PC-3 (cell line): ENCODE measurements around the gene NKIRAS2. TPM values are rescaled to one million over a fixed set of nuclear protein-coding genes. Genes with fewer than 3 reads are reported as not detected.
A peak's percentile ranks its signal among the peaks of the same experiment; 100 is the strongest.

Experiments used
- ATAC-seq: fragments of 200-7000 bp; cut with Tn5 transposase; 2 replicates; pipeline ENCODE4 v1.9.1; 2020; ENCODE audit warnings: mild to moderate bottlenecking, moderate library complexity
- BruUV-seq: library from RNA; stranded (reverse); fragments of 400-500 nt; replicated peaks from 2 replicates; lab custom pipeline; 2021; lab: Mats Ljungman, UMichigan
- CTCF ChIA-PET: fragments of 300-600 bp; sonication (Branson Sonifier 250); formaldehyde crosslinking; loops from one replicate; lab custom pipeline; 2022; ENCODE audit warnings: antibody characterized with exemption; lab: Charles Lee
- POLR2A ChIA-PET: fragments of 300-600 bp; sonication (Branson Sonifier 250); formaldehyde crosslinking; loops from one replicate; lab custom pipeline; 2022; ENCODE audit warnings: antibody characterized with exemption; ENCODE audit not compliant: unreplicated experiment; lab: Charles Lee
- DNase-seq: peaks from one replicate; pipeline ENCODE4 v3.0.0-alpha.2; 2015
- H2AFZ ChIP-seq: fragments of 300-600 bp; sonication (generic); 2 replicates; pipeline ENCODE4 v1.6.0; 2016; ENCODE audit warnings: antibody characterized with exemption, low read length
- H3F3A ChIP-seq: fragments of 300-600 bp; sonication (generic); one replicate; pipeline ENCODE4 v1.6.0; 2017; ENCODE audit warnings: antibody characterized with exemption, low read length, control low read depth, mild to moderate bottlenecking; ENCODE audit not compliant: unreplicated experiment
- H3K27ac ChIP-seq: fragments of 300-600 bp; sonication (generic); 2 replicates; pipeline ENCODE4 v1.5.1; 2016; ENCODE audit warnings: mild to moderate bottlenecking, low read length
- H3K27me3 ChIP-seq: fragments of 300-600 bp; sonication (generic); 2 replicates; pipeline ENCODE4 v1.6.1; 2016; ENCODE audit warnings: low read length, mixed read lengths
- H3K36me3 ChIP-seq: fragments of 300-600 bp; sonication (generic); 2 replicates; pipeline ENCODE4 v1.6.1; 2016; ENCODE audit warnings: low read depth, mixed run types, low read length, mixed read lengths
- H3K4me1 ChIP-seq: fragments of 300-600 bp; sonication (generic); 2 replicates; pipeline ENCODE4 v1.5.1; 2016; ENCODE audit warnings: low read length; ENCODE audit not compliant: insufficient read depth
- H3K4me2 ChIP-seq: fragments of 300-600 bp; sonication (generic); 2 replicates; pipeline ENCODE4 v1.6.0; 2016; ENCODE audit warnings: low read length
- H3K4me3 ChIP-seq: fragments of 300-600 bp; sonication (generic); 2 replicates; pipeline ENCODE4 v1.5.1; 2016; ENCODE audit warnings: mild to moderate bottlenecking, low read length, mixed read lengths
- H3K79me2 ChIP-seq: fragments of 300-600 bp; sonication (generic); 2 replicates; pipeline ENCODE4 v1.6.1; 2017; ENCODE audit warnings: low read length, mixed read lengths
- H3K9ac ChIP-seq: fragments of 300-600 bp; sonication (generic); 2 replicates; pipeline ENCODE4 v1.6.0; 2016; ENCODE audit warnings: mild to moderate bottlenecking, low read length
- H3K9me2 ChIP-seq: fragments of 300-600 bp; sonication (generic); replicated peaks from 2 replicates; pipeline ENCODE4 v1.6.1; 2016; ENCODE audit warnings: mixed run types, low read length, mixed read lengths
- H3K9me3 ChIP-seq: fragments of 300-600 bp; sonication (generic); 2 replicates; pipeline ENCODE4 v1.6.1; 2016; ENCODE audit warnings: low read length, mixed read lengths
- H4K20me1 ChIP-seq: fragments of 300-600 bp; sonication (generic); 2 replicates; pipeline ENCODE4 v1.6.1; 2016; ENCODE audit warnings: low read length, mixed read lengths
- CTCF ChIP-seq: fragments of 300-600 bp; sonication (generic); conservative IDR thresholded peaks from 2 replicates; pipeline ENCODE4 v1.5.1; 2017; ENCODE audit warnings: antibody characterized with exemption, low read depth, mild to moderate bottlenecking, low read length
- EZH2 ChIP-seq: fragments of 300-600 bp; sonication (generic); IDR thresholded peaks from one replicate; pipeline ENCODE4 v1.6.1; 2017; ENCODE audit warnings: antibody characterized with exemption, mild to moderate bottlenecking, low read length; ENCODE audit not compliant: unreplicated experiment
- EZH2phosphoT487 ChIP-seq: fragments of 300-600 bp; sonication (generic); IDR thresholded peaks from 2 replicates; pipeline ENCODE4 v1.6.1; 2018; ENCODE audit warnings: mild to moderate bottlenecking, antibody characterized with exemption, low read length, borderline replicate concordance
- intact Hi-C: fragments of 100-400 bp; cut with micrococcal nuclease; formaldehyde crosslinking; loops from 2 replicates; pipeline ENCODE4 v1.9.0; 2023
- total RNA-seq: library from RNA; depleted of rRNA; stranded (reverse); fragments of >200 nt; gene quantifications from 2 replicates; pipeline ENCODE4 v1.2.3, GENCODE V29; 2014

Gene NKIRAS2
- total RNA-seq, 1 experiment from 2014 or later: 39.4 TPM

- no peak overlapping the region for H2AFZ ChIP-seq
- POLR2A ChIA-PET: interaction anchor here (0.6 kb wide), 2 partner anchors 90 to 451 kb away, joined by 4 read pairs; no protein-coding TSS in a partner anchor
- H3K9me2 ChIP-seq: no peaks in the 10 kb centered on the region
- peaks cover 33% of the 10 kb centered on the region for H3K4me1 ChIP-seq
- H3K4me2 ChIP-seq: peak overlapping the region; percentile 42
- H3K79me2 ChIP-seq: peaks cover 39% of the 10 kb centered on the region
- DNase-seq (no peak), ATAC-seq (no peak)
- no peaks in the 10 kb centered on the region for H3F3A ChIP-seq
- H3K4me3 ChIP-seq: no peak overlapping the region
- H3K9me3 ChIP-seq: no peaks in the 10 kb centered on the region
- CTCF ChIA-PET: no interaction called here
- TF ChIP-seq EZH2phosphoT487: no peak
- H3K27me3 ChIP-seq: no peaks in the 10 kb centered on the region
- H4K20me1 ChIP-seq: peaks cover 12% of the 10 kb centered on the region
- peaks cover 24% of the 10 kb centered on the region for H3K36me3 ChIP-seq
- no TSS peak for BruUV-seq
- H3K9ac ChIP-seq: no peak overlapping the region
- intact Hi-C loops: no loop called here
- H3K27ac ChIP-seq: peak overlapping the region; percentile 63
Observed at GRCh38 chr17:41973408-41973811, 46.5 kb upstream of the NKIRAS2 start.

- BruUV-seq: no TSS peak
- ChIA-PET POLR2A (no interaction called here), CTCF (no interaction called here)
- H3K9me2 ChIP-seq: no peaks in the 10 kb centered on the region
- H4K20me1 ChIP-seq: peaks cover 7% of the 10 kb centered on the region
- no peak for TF ChIP-seq EZH2phosphoT487
- no peak for TF ChIP-seq EZH2
- H3K79me2 ChIP-seq: peaks cover 32% of the 10 kb centered on the region
- H3K27ac ChIP-seq: no peak overlapping the region
- H3F3A ChIP-seq: no peaks in the 10 kb centered on the region
- H3K27me3 ChIP-seq: no peaks in the 10 kb centered on the region
- peaks cover 21% of the 10 kb centered on the region; the same call in 1 of the 2 replicates for H3K36me3 ChIP-seq
- intact Hi-C loops: no loop called here
- H3K9ac ChIP-seq: no peak overlapping the region
- H3K9me3 ChIP-seq: no peaks in the 10 kb centered on the region
- ATAC-seq: no peak
- no peak overlapping the region for H2AFZ ChIP-seq
- no peak overlapping the region for H3K4me2 ChIP-seq
- H3K4me1 ChIP-seq: peaks cover 26% of the 10 kb centered on the region
- DNase-seq: no peak
- no peak overlapping the region for H3K4me3 ChIP-seq
Observed at GRCh38 chr17:41974031-41974430, 45.9 kb upstream of the NKIRAS2 start.

- DNase-seq: no peak
- Histone ChIP-seq H3K9ac (no peak overlapping the region), H3K4me3 (no peak overlapping the region), H3K9me3 (no peaks in the 10 kb centered on the region), H3K27ac (no peak overlapping the region), H3K9me2 (no peaks in the 10 kb centered on the region), H3F3A (no peaks in the 10 kb centered on the region), H3K27me3 (no peaks in the 10 kb centered on the region), H4K20me1 (peaks cover 7% of the 10 kb centered on the region), H3K79me2 (peaks cover 27% of the 10 kb centered on the region), H2AFZ (no peak overlapping the region), H3K4me1 (peaks cover 24% of the 10 kb centered on the region), H3K4me2 (no peak overlapping the region), H3K36me3 (peaks cover 21% of the 10 kb centered on the region; the same call in 1 of the 2 replicates)
- POLR2A ChIA-PET: interaction anchor here (0.8 kb wide), 1 partner anchor 834 kb away, joined by 3 read pairs; no protein-coding TSS in a partner anchor
- TF ChIP-seq EZH2phosphoT487 (no peak), CTCF (no peak), EZH2 (no peak)
- TSS peak; percentile 15 for BruUV-seq
- no peak for ATAC-seq
- intact Hi-C loops: no loop called here
- CTCF ChIA-PET: no interaction called here
Observed at GRCh38 chr17:41974658-41975057, 45.2 kb upstream of the NKIRAS2 start.
